CD4-positive, alpha-beta T cell treated with Interleukin-2 at 100 ng/mL for 4 hours (primary cell): ENCODE results near the gene EIF2B2.

Source experiments
- DNase-seq: peaks from one replicate; pipeline ENCODE4 v3.0.0-alpha.2; 2020; ENCODE audit warnings: low spot score

Gene EIF2B2

DNA sequence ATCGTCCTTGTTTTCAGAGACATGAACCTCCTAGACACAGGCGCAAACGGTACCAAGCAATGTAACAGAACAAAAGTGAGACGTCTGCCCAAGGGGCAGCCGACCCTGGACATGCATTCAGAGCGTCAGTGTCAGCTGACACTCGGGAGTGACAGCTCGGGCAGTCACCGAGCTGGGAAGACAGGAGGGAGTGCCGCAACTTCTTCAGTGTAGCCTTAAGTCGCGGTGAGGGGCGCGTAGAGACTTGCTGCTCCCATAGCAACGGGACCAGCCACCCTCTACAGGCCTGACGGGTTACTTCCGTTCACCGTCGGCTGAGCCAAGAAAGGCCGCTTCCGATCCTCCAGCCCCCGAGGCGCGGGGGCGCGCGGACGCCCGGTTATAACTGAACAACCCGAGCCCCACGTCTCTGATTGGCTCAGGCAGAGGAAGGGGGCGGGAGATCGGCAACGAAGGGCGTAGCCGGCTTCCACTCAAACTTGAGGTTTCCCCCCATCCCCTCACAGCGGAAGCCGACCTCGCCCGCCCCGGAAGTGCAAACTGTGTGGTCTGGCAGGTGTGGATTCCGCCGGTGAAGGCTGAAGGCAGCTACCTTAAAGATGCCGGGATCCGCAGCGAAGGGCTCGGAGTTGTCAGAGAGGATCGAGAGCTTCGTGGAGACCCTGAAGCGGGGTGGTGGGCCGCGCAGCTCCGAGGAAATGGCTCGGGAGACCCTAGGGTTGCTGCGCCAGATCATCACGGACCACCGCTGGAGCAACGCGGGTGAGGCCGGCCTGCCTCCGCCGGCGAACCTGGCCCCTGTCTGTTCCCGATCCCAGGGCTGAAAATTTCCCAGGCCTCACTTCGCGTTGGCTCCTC lies at the start of gene EIF2B2:
Gene EIF2B2, plus strand, starts transcription at position 530 of the 858 bp plus-strand sequence. Its CDS starts 70 bp downstream, at position 600.
- DNase-seq: peak; percentile 99

GRCh38 chr14:74953686-74954085 lies 49.0 kb upstream of the EIF2B2 start:
- DNase-seq: no peak

- DNase-seq: no peak
Measured at GRCh38 chr14:74954232-74954946, 48.3 kb upstream of the EIF2B2 start.

DNA sequence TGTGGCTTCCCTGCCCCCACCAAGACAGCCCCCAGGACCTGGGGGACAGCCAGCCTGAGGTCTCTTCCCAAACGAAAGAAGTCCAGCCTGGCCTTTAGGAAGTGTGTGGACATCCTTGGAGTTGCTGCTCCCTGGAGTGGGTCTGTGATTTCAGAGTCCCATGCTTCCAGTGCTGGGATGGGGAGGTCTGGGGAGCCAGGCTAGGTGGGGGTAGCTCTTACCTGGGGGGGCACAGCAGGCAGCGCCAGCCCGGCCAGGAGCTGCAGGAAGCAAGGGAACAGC lies 47.8 kb upstream of the EIF2B2 start:
- DNase-seq: no peak

DNA sequence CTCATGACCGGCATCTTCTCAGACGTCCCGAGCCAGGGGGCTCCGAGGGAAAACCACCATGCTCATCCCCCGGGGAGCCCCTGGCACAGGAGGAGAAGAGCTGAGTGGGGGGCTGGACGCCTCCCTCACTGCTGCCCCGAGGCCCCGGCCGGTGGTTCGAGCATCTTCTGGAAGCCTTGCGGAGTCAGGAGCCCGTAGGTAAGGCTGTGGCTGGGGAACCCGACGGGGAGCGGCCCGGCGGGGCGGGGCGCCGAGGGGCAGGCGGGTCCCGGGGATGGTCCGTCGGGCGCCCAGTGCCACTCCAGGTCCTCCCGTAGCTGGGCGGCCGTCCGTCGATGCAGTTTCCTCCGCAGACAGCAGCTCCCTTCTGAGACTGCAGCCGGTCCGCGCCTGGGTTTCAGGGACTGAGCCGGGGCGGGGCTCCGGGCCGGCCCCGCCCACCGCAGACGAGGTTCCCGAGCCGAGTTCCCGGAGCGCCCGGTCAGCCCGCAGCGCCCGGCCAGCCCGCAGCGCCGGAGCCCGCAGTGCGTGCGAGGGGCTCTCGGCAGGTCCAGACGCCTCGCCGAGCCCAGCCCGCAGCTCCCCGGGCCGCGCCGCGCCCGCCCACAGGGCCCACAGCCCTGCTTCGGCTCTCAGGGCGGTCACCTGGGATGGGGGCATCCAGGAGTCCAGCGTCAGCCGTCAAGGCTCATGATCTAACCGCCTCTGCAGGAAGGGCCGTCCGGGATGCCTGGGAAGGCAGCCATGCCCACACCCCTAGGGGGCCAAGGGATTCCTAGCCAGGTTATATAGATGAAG lies 47.3 kb upstream of the EIF2B2 start, which contains the start of gene PGF:
Gene PGF, minus strand, starts transcription at position 369 of the 798 bp plus-strand sequence. Its CDS starts 355 bp downstream, at position 14.
- DNase-seq: peak; percentile 24

DNA sequence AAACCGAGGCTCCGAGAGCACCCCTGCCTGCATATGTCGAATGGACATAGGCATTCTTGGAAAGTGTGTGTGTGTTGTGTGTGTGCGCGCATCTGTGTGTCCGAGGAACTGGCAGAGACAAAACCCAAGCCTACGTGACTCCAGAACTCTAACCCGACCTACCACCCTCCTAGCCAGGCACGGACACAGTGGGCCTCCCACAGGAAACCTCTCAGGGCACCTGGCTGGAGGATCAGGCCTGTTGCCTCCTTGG lies 46.8 kb upstream of the EIF2B2 start:
- DNase-seq: no peak

GRCh38 chr14:74956280-74957072 lies 46.2 kb upstream of the EIF2B2 start:
- no peak for DNase-seq

- no peak for DNase-seq
Measured at GRCh38 chr14:74959596-74960180, 43.0 kb upstream of the EIF2B2 start.

DNA sequence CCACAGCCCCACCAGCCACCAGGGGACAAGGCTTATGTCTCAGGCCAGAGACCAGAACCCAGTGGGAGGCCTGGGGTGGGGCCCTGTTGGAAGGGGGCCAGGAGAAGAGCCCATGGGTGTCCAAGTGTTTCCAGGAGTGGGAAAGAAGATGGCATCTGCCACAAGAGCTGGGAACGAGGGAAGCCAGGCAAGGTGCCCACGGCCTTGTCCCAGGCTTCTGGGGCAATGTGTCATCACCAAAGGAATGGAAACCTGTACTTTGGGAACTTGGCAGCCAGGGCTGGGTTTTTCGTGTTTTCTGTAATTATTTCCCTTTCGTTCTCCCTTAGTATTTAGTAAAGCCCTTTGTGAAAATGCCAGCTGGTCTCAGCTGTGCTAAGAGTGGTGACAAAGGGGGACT lies 42.0 kb upstream of the EIF2B2 start:
- no peak for DNase-seq

- no peak for DNase-seq
Measured at GRCh38 chr14:74961238-74961911, 41.3 kb upstream of the EIF2B2 start.

DNA sequence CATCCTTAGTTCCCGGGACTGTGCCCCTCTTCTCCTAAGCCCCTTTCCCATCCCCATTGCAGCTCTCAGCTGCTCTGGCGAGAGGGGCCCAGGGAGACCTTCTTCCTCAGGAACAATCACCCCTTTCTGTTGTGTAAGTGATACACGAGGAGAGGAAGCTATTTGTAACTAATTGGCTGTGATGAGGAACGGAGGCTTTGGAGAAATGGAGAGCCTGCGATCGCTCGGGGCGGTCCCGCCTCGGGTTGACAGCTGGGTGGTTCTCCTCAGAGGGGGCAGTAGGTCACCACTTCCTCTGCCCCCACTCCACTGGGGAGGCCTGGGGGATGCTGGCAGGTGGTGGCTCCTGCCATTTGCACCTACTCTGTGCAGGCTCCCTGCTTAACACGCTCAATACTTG lies 40.7 kb upstream of the EIF2B2 start:
- DNase-seq: no peak

DNA sequence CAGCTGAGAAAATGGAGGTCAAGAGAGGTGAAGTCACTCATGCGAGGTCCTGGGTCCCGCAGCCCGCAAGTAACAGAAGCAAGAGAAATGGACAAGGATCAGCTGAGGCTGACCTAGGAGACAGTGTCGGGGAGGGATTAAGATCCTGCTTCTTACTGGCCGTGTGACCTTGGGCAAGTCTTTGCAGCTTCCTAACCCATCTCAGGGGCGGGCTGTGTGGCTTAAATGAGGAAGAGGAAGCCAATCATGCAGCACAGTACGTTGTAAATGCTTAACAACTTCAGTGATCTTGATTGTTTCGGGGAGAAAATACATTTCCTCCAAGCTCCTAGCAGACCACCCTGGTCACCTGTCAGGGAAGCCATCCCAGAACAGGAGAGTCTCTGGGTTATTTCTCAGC lies 40.2 kb upstream of the EIF2B2 start:
- DNase-seq: no peak

DNA sequence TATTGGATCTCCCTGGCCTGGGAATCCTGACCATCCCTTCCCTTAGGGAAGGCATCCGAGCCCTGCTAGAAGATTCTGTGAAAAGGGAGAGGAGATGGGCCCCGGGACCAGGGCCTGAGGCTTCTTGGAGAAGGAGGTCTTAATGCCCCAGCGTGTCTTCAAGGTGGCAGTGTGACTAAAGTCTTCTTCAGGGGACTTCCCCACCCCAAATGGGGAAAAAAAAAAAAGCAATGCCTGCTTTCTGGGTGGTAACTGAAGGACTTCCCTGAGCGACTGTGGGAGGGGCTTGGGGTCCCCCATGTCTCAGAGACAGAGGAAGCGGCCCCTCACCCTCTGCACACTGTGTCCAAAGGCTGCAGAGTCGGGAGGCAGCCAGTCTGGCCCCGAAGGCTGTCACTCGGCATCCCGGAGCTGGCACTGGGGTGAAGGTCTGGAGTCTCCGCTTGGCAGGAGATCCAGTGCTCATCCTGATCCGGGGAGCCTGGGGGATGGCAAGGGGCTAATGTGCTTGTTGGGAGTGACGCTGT lies 39.5 kb upstream of the EIF2B2 start:
- no peak for DNase-seq

- no peak for DNase-seq
Measured at GRCh38 chr14:74963705-74964271, 38.9 kb upstream of the EIF2B2 start.

DNA sequence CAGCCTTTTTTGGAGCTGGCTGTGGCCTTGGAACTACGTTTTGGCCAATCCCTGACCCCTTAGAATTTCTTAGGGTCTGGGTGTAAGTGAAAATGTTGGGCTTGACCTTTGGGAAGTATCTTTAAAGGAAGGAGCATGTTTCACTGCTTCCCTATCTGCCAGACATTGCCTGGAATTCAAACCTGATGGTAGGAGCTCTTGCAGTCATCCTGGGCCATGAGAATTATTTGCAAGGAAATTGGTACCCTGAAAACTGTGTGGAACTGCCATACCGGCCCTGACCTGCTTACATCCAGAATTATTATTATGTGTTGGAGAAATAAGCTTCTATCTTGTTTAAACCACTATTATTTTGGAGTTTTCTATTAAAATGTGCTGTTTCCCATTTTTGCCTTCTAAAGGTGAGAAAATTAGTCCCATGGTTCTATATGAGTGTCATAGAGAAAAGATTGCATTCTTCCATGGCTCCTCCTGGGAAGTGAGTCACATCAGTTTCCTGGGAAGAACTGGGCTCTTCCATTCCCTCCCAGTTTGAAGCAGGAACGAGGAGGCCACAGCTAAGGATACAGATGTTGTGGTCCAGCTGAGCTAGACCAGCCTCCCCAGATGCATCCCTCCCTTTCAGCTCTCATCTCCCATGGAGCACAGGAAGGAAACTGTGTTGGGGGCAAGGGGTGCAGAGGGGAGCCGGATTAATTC lies 37.8 kb upstream of the EIF2B2 start:
- no peak for DNase-seq

DNA sequence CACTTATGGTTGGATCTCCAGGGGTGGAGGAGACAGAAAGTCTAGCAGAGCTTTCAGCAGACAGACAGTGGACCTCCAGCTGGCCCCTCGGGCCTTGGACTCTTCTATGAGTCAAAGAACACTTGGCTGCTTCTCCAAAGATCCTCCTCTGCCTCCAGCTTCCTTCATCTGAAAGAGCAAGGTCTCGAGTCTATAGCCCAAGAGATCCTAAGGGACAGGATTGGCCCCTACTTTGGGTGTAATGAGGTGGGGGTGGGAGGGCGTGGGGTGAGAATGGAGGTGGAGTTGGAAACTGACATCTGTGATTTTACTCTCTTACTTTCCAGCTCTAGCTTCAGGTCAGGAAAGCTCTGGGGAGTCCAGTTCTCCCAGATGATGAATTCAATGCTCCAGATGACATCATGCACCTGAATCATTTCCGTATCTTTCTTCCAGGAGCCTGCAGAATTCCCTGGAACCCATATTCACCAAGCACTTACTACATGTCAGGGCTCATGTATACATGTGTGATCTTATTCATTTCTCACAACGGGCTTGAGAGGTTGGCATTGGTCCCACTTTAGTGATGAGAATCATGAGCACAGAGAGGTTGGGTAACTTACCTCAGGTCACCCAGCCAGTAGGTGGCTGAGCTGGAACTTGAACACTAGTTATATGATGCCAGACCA lies 37.1 kb upstream of the EIF2B2 start:
- DNase-seq: no peak

DNA sequence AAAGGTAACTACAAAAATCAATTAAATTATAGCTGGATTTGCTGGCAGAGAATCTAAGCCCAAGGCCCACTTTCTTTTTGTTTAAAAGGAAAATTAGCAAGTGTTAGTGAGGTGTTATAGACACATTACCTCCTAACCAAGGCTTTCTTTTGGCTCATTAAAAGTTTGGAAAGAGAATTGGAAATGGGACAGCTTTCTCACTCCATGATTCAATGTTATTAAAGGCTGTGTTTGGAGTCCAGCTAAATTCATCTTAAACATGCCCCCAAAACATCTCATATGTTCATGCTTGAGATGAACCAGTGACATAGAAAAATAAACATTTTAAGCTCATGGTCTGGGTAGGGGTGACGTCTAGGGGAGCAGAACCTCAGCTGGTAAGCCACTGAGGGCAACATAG lies 33.9 kb upstream of the EIF2B2 start:
- DNase-seq: no peak

- no peak for DNase-seq
Measured at GRCh38 chr14:74973003-74973653, 29.6 kb upstream of the EIF2B2 start.

- no peak for DNase-seq
Measured at GRCh38 chr14:74973905-74974363, 28.8 kb upstream of the EIF2B2 start.
